ENCODE measurements around the gene MACROD2. TPM values are rescaled to one million over a fixed set of nuclear protein-coding genes. Genes with fewer than 3 reads are reported as not detected.

Gene MACROD2
- total and polyA plus RNA-seq, 2 donors (not counting 1 experiment from before 2014, with no cell fraction given), result 5.3 to 6.7 TPM

GRCh38 chr20:14488756-14489479 is 493.6 kb downstream of the MACROD2 start:
- Histone ChIP-seq H3K9me3 (ENCODE audit: control extremely low read depth in 1 of 3, control insufficient read depth in 2 of 3, insufficient read depth in 1 of 3, low read length in 2 of 3) (no peaks in the 10 kb centered on the region), H3K4me1 (ENCODE audit: control insufficient read depth in 2 of 2, insufficient read depth in 2 of 2, low read length in 2 of 2) (no peaks in the 10 kb centered on the region), H3K27me3 (replicated peaks in 1 of 4; ENCODE audit: control extremely low read depth in 1 of 4, control insufficient read depth in 3 of 4, insufficient read depth in 4 of 4, low read length in 3 of 4) (no peaks in the 10 kb centered on the region), H2AFZ (ENCODE audit: insufficient read depth, low read depth, low read length, poor library complexity, severe bottlenecking) (no peak overlapping the region), H3K9ac (ENCODE audit: low read length) (no peak overlapping the region), H3K79me2 (ENCODE audit: control insufficient read depth, insufficient read depth, low read length) (no peaks in the 10 kb centered on the region), H4K20me1 (ENCODE audit: control insufficient read depth, insufficient read depth, low read length, poor library complexity, severe bottlenecking) (no peaks in the 10 kb centered on the region), H3K36me3 (replicated peaks in 1 of 2; ENCODE audit: control extremely low read depth in 1 of 2, control insufficient read depth in 1 of 2, extremely low read depth in 1 of 2, insufficient read depth in 2 of 2, low read length in 1 of 2) (no peaks in the 10 kb centered on the region), H3K4me3 (ENCODE audit: control extremely low read depth in 1 of 5, extremely low read depth in 1 of 5, insufficient read depth in 1 of 5, low read depth in 2 of 5, low read length in 4 of 5) (no peak overlapping the region), H3K27ac (ENCODE audit: low read length in 2 of 2) (no peak overlapping the region), H3K4me2 (replicated peaks; ENCODE audit: low read depth, low read length, poor library complexity, severe bottlenecking) (no peak overlapping the region)
- ChIA-PET CTCF (no interaction called here), POLR2A (no interaction called here)
- DNase-seq (no peak), ATAC-seq (ENCODE audit: low read depth) (no peak)
- peaks cover 10% of the 10 kb centered on the region for H3K27me3 Mint-ChIP-seq
- H3K4me1 Mint-ChIP-seq, result no peaks in the 10 kb centered on the region
- intact Hi-C loops (cut with micrococcal nuclease), result no loop called here
- TF ChIP-seq CTCF (IDR thresholded peaks at IDR 0.05) (no peak), EZH2 (IDR thresholded peaks at IDR 0.05; ENCODE audit: borderline replicate concordance, insufficient read depth, low read depth, low read length, poor library complexity, severe bottlenecking) (no peak)
- no peak overlapping the region for H3K27ac Mint-ChIP-seq
- no CpG with 5 or more reads among the region's 5 CpGs for WGBS (ENCODE audit: insufficient coverage)
- no peaks in the 10 kb centered on the region for H3K9me3 Mint-ChIP-seq (ENCODE audit: insufficient read depth)
- H3K4me3 Mint-ChIP-seq, result no peak overlapping the region

GRCh38 chr20:14489544-14489943 is 494.2 kb downstream of the MACROD2 start:
- no peak overlapping the region for H2AFZ ChIP-seq (ENCODE audit: insufficient read depth, low read depth, low read length, poor library complexity, severe bottlenecking)
- no peak overlapping the region for H3K27ac ChIP-seq (ENCODE audit: low read length in 2 of 2)
- no peaks in the 10 kb centered on the region for H3K79me2 ChIP-seq (ENCODE audit: control insufficient read depth, insufficient read depth, low read length)
- H3K36me3 ChIP-seq (replicated peaks in 1 of 2; ENCODE audit: control extremely low read depth in 1 of 2, control insufficient read depth in 1 of 2, extremely low read depth in 1 of 2, insufficient read depth in 2 of 2, low read length in 1 of 2), result no peaks in the 10 kb centered on the region
- no peak overlapping the region for H3K9ac ChIP-seq (ENCODE audit: low read length)
- TF ChIP-seq CTCF (IDR thresholded peaks at IDR 0.05) (no peak), EZH2 (IDR thresholded peaks at IDR 0.05; ENCODE audit: borderline replicate concordance, insufficient read depth, low read depth, low read length, poor library complexity, severe bottlenecking) (no peak)
- Mint-ChIP-seq H3K27ac (no peak overlapping the region), H3K27me3 (peaks cover 10% of the 10 kb centered on the region), H3K9me3 (ENCODE audit: insufficient read depth) (no peaks in the 10 kb centered on the region), H3K4me3 (no peak overlapping the region), H3K4me1 (no peaks in the 10 kb centered on the region)
- H3K4me3 ChIP-seq (ENCODE audit: control extremely low read depth in 1 of 5, extremely low read depth in 1 of 5, insufficient read depth in 1 of 5, low read depth in 2 of 5, low read length in 4 of 5), result no peak overlapping the region
- DNase-seq, result no peak
- ChIA-PET CTCF (no interaction called here), POLR2A (no interaction called here)
- intact Hi-C loops (cut with micrococcal nuclease), result no loop called here
- no peak overlapping the region for H3K4me2 ChIP-seq (replicated peaks; ENCODE audit: low read depth, low read length, poor library complexity, severe bottlenecking)
- H4K20me1 ChIP-seq (ENCODE audit: control insufficient read depth, insufficient read depth, low read length, poor library complexity, severe bottlenecking), result no peaks in the 10 kb centered on the region
- H3K4me1 ChIP-seq (ENCODE audit: control insufficient read depth in 2 of 2, insufficient read depth in 2 of 2, low read length in 2 of 2), result no peaks in the 10 kb centered on the region
- H3K27me3 ChIP-seq (replicated peaks in 1 of 4; ENCODE audit: control extremely low read depth in 1 of 4, control insufficient read depth in 3 of 4, insufficient read depth in 4 of 4, low read length in 3 of 4), result no peaks in the 10 kb centered on the region
- ATAC-seq (ENCODE audit: low read depth), result no peak
- no peaks in the 10 kb centered on the region for H3K9me3 ChIP-seq (ENCODE audit: control extremely low read depth in 1 of 3, control insufficient read depth in 2 of 3, insufficient read depth in 1 of 3, low read length in 2 of 3)
- no CpG with 5 or more reads among the region's 2 CpGs for WGBS (ENCODE audit: insufficient coverage)
